ENCODE results near the gene DEPP1. TPM values are rescaled to one million over a fixed set of nuclear protein-coding genes. Genes with fewer than 3 reads are reported as not detected.

The DEPP1 gene
- total and polyA plus RNA-seq, 2 of the 4 experiments (the other 2 are of a cell fraction) = 13.6 to 30.0 TPM

- peaks cover 18% of the 10 kb centered on the region; the same call in 1 of the 2 replicates for H3K36me3 ChIP-seq (ENCODE audit: control insufficient read depth, insufficient read depth, low read length)
- peak overlapping the region; percentile 22 for H2AK9ac ChIP-seq (replicated peaks; ENCODE audit: low read depth, low read length, poor library complexity)
- H3K9me1 ChIP-seq (ENCODE audit: insufficient read depth, low read length) = peaks cover 24% of the 10 kb centered on the region
- peak overlapping the region; percentile 61; the same call in 1 of the 2 replicates for H3K23ac ChIP-seq (ENCODE audit: low read depth, low read length)
- peak overlapping the region; percentile 84 for H3K4me2 ChIP-seq (ENCODE audit: low read depth, low read length)
- H4K5ac ChIP-seq (ENCODE audit: low read depth, low read length) = no peak overlapping the region
- 0 out of 2 replicates have a peak overlapping the region, but pooled peaks have one; percentile 7 for H3K18ac ChIP-seq (ENCODE audit: low read depth, low read length)
- H2AFZ ChIP-seq (replicated peaks; ENCODE audit: low read length, poor library complexity) = peak overlapping the region; percentile 24
- no peak overlapping the region for H2BK15ac ChIP-seq (ENCODE audit: low read depth, low read length)
- no peaks in the 10 kb centered on the region; the same call in 1 of the 2 replicates for H4K20me1 ChIP-seq (ENCODE audit: insufficient read depth, low read length)
- H3K14ac ChIP-seq (replicated peaks; ENCODE audit: low read depth, low read length) = peak overlapping the region; percentile 51; the same call in 1 of the 2 replicates
- H3K9ac ChIP-seq (ENCODE audit: low read depth, low read length) = peak overlapping the region; percentile 17; the same call in 1 of the 2 replicates
- H2BK20ac ChIP-seq (ENCODE audit: low read depth, low read length) = peak overlapping the region; percentile 12; the same call in 1 of the 2 replicates
- H4K8ac ChIP-seq (ENCODE audit: low read depth in 2 of 2, low read length in 2 of 2) = no peak overlapping the region
- ChIA-PET CTCF (no interaction called here), POLR2A (ENCODE audit: unreplicated experiment) (no interaction called here)
- DNase-seq (no peak), ATAC-seq (ENCODE audit: low read depth) (no peak)
- WGBS, 2 experiments (ENCODE audit: extremely low coverage in 2 of 2, insufficient read length in 1 of 2) = 100% methylated on average over 5 of the region's 9 CpGs; no CpG with 5 or more reads in 1 of the 2 experiments
- dilution Hi-C loops (cut with HindIII; ENCODE audit: low sequenced_read_pairs, unreplicated experiment) (no loop called here), in situ Hi-C loops (cut with MboI; ENCODE audit: low sequenced_read_pairs) (loop anchor here (25.0 kb wide), 4 partner anchors 1036 to 1839 kb away; partner anchors contain the start of genes CSGALNACT2 and HNRNPF), intact Hi-C loops (cut with micrococcal nuclease) (no loop called here)
- peak overlapping the region; percentile 55; the same call in 1 of the 2 replicates for H3K4me3 ChIP-seq (ENCODE audit: insufficient read depth, low read depth, low read length)
- peak overlapping the region; percentile 49 for H3K4ac ChIP-seq (ENCODE audit: low read depth, low read length)
- peak overlapping the region; percentile 8; the same call in 1 of the 2 replicates for H3K27ac ChIP-seq (ENCODE audit: insufficient read depth, low read length)
- H3K4me1 ChIP-seq (ENCODE audit: control insufficient read depth, insufficient read depth, low read length) = peaks cover 53% of the 10 kb centered on the region
- no peaks in the 10 kb centered on the region for H3K9me3 ChIP-seq (ENCODE audit: control insufficient read depth, insufficient read depth, low read length)
- peaks cover 3 to 63% of the 10 kb centered on the region in 2 experiments; a peak in 3 of 4 replicates for H3K79me1 ChIP-seq (ENCODE audit: low read depth in 1 of 2, low read length in 2 of 2)
- no peak overlapping the region for H3K56ac ChIP-seq (ENCODE audit: extremely low read depth, insufficient read depth, low read length)
- peak overlapping the region; percentile 49 for H2BK5ac ChIP-seq (ENCODE audit: low read depth, low read length, poor library complexity, severe bottlenecking)
- peak overlapping the region; percentile 69 for H2AK5ac ChIP-seq (ENCODE audit: low read depth, low read length)
- H2BK120ac ChIP-seq (ENCODE audit: low read depth, low read length) = peak overlapping the region; percentile 29; the same call in 1 of the 2 replicates
- TF ChIP-seq ELK1 (IDR thresholded peaks at IDR 0.05; ENCODE audit: borderline replicate concordance, low read depth, low read length) = no peak
- TF ChIP-seq FOS (IDR thresholded peaks at IDR 0.05; ENCODE audit: low read depth, low read length) = no peak
- peak; percentile 40; the same call in 1 of the 2 replicates for TF ChIP-seq POLR2A (IDR thresholded peaks at IDR 0.05; ENCODE audit: low read depth, low read length)
- TF ChIP-seq NFE2L2 (IDR thresholded peaks at IDR 0.05; ENCODE audit: low read depth, low read length) = no peak
- no peak for TF ChIP-seq MAFK (IDR thresholded peaks at IDR 0.05; ENCODE audit: low read depth, low read length)
- no TSS peak for BruUV-seq (replicated peaks)
- no peaks in the 10 kb centered on the region for H3K27me3 ChIP-seq (ENCODE audit: control insufficient read depth, insufficient read depth, low read length)
- H4K91ac ChIP-seq (ENCODE audit: insufficient read depth, low read depth, low read length) = peak overlapping the region; percentile 32
Measured at GRCh38 chr10:44976352-44977198, 2.0 kb downstream of the DEPP1 start.

Measured in IMR-90 (cell line).